ENCODE measurements around the gene GOSR2.

GOSR2 gene

GRCh38 chr17:46922804-46923635, at the start of gene GOSR2:
Gene GOSR2 (plus strand): TSS chr17:46923160. CDS start chr17:46923193, 33 bp downstream.
- peak; percentile 92 for DNase-seq

GRCh38 chr17:46873941-46874645, 48.9 kb upstream of the GOSR2 start:
- no peak for DNase-seq

GRCh38 chr17:46874906-46875305, 48.1 kb upstream of the GOSR2 start:
- no peak for DNase-seq

- DNase-seq = no peak
Observed at GRCh38 chr17:46875849-46876352, 47.1 kb upstream of the GOSR2 start.

GRCh38 chr17:46876353-46876887, 46.5 kb upstream of the GOSR2 start:
- no peak for DNase-seq

GRCh38 chr17:46876926-46877325, 46.0 kb upstream of the GOSR2 start:
- no peak for DNase-seq

- DNase-seq = no peak
Observed at GRCh38 chr17:46877466-46877865, 45.5 kb upstream of the GOSR2 start.

- DNase-seq = no peak
Observed at GRCh38 chr17:46878055-46878454, 44.9 kb upstream of the GOSR2 start.

GRCh38 chr17:46879101-46879500, 43.9 kb upstream of the GOSR2 start:
- DNase-seq = no peak

GRCh38 chr17:46881015-46881414, 41.9 kb upstream of the GOSR2 start:
- DNase-seq = no peak

GRCh38 chr17:46882666-46883065, 40.3 kb upstream of the GOSR2 start:
- no peak for DNase-seq

GRCh38 chr17:46883871-46884520, 39.0 kb upstream of the GOSR2 start:
- no peak for DNase-seq

GRCh38 chr17:46884552-46884951, 38.4 kb upstream of the GOSR2 start:
- no peak for DNase-seq

- DNase-seq = no peak
Observed at GRCh38 chr17:46885415-46886309, 37.3 kb upstream of the GOSR2 start.

- no peak for DNase-seq
Observed at GRCh38 chr17:46886310-46886663, 36.7 kb upstream of the GOSR2 start.

GRCh38 chr17:46887717-46888116, 35.2 kb upstream of the GOSR2 start:
- DNase-seq = no peak

GRCh38 chr17:46888727-46889126, 34.2 kb upstream of the GOSR2 start:
- no peak for DNase-seq

- DNase-seq = no peak
Observed at GRCh38 chr17:46889519-46889918, 33.4 kb upstream of the GOSR2 start.

- no peak for DNase-seq
Observed at GRCh38 chr17:46889992-46890564, 32.9 kb upstream of the GOSR2 start.

GRCh38 chr17:46890638-46891037, 32.3 kb upstream of the GOSR2 start:
- DNase-seq = no peak

GRCh38 chr17:46892192-46892703, 30.7 kb upstream of the GOSR2 start:
- no peak for DNase-seq

GRCh38 chr17:46894024-46894423, 28.9 kb upstream of the GOSR2 start:
- DNase-seq = no peak

All from stimulated activated CD4-positive, alpha-beta T cell treated with anti-CD3 and anti-CD28 coated beads, Interleukin-4, amount 100 ng/mL, for 24 hours (primary cell).